HG03039 (cell line): ENCODE measurements around the gene IL32.
A peak's percentile ranks its signal among the peaks of the same experiment; 100 is the strongest.
"Not testable (repeated sequence)": the region's sequence is repeated elsewhere in the genome, so short reads cannot be mapped to it uniquely, and the experiment has no call there.

Experiments
- ATAC-seq: cut with Tn5 transposase; IDR thresholded peaks from one replicate; pipeline ENCODE4 v1.9.1; 2021; ENCODE audit warnings: mild to moderate bottlenecking, moderate library complexity; ENCODE audit not compliant: unreplicated experiment

Gene IL32

DNA sequence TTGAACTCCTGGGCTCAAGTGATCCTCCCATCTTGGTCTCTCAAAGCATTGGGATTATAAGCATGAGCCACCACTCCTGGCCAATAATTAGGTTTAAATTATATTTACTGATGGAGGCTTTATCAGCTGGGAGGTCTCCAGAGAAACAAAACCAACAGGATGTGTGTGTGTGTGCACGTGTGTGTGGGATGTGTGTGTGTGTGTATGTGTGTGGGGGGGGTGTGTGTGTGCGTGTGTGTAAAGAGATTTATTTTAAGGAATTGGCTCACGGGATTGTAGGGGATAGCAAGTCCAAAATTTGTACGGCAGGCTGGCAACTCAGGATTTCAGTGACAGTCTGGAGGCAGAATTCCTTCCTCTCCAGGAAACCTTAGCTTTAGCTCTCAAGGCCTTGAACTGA lies 14.4 kb upstream of the IL32 start:
- no peak for ATAC-seq

DNA sequence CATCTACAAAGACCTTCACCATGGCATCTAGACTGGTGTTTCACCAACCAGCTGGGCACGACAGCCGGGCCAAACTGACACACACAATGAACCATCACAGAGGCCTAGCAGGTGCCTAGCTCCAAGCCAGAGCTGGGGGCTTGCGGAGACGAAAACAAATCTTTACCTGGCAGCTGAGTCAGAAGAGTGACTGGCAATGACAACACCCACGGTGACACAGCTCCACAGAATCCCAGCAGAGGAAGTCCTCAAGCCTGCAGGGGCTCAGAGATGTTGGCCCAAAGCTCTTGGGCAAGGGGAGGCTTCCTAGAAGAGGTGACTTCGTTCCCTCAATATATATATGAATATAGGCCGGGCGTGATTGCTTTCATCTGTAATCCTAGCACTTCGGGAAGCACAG lies 13.9 kb upstream of the IL32 start:
- ATAC-seq = no peak

DNA sequence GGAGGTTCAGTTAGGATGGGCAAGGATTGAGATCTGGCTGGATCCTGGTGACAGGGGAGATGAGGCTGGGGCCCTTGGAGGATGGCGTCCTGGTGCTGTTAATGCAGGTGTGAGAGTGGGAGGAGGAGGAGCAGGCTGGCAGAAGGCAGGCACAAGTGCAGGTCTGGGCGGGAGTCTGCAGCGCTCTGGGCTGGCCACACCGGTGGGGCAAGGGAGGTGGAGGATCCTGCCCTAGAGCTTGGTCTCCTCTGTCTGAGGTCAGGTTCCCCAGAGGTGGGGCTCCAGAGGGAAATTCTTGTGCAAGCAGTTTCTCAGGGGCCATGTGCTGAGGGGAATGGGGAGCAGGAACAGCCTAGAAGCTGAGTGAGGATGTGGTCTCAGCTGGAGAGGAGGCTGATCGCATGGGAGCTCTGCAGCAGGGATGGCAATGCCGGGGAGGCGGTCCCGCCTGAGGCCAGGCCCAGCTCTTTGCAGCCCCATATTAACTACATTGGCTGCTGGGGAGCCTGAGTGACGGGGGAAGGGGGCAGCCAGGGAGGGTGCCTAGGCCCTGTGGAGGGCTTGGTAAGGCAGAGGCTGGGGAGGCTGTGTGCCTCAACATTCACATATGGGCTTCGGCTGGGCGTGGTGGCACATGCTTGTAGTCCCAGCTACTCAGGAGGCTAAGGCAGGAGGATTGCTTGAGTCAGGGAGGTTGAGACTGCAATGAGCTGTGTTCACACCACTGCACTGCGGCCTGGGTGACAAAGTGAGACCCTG lies 12.7 kb upstream of the IL32 start:
- ATAC-seq = not testable (repeated sequence)

DNA sequence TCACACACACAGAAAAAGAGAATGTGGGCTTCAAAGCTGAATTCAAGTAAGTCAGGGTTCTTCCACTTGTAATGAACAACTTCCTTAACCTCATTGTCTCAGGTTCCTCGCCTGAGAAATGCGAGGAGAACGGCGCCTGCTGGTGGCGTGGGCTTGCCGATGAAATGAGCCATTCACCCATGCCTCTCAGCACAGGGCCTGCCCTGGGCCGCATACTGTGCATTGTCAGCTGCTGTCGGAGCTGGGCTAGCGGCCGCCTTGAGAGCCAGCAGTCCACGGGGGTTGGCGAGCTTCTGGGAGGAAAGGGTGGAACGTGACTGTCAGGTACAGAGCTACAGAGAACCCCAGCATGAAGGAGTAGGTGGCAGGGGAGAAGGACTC lies 12.1 kb upstream of the IL32 start:
- ATAC-seq = not testable (repeated sequence)

- ATAC-seq = no peak
Measured at GRCh38 chr16:3054965-3055733, 10.3 kb upstream of the IL32 start.

- not testable (repeated sequence) for ATAC-seq
Measured at GRCh38 chr16:3055734-3056115, 9.7 kb upstream of the IL32 start.

DNA sequence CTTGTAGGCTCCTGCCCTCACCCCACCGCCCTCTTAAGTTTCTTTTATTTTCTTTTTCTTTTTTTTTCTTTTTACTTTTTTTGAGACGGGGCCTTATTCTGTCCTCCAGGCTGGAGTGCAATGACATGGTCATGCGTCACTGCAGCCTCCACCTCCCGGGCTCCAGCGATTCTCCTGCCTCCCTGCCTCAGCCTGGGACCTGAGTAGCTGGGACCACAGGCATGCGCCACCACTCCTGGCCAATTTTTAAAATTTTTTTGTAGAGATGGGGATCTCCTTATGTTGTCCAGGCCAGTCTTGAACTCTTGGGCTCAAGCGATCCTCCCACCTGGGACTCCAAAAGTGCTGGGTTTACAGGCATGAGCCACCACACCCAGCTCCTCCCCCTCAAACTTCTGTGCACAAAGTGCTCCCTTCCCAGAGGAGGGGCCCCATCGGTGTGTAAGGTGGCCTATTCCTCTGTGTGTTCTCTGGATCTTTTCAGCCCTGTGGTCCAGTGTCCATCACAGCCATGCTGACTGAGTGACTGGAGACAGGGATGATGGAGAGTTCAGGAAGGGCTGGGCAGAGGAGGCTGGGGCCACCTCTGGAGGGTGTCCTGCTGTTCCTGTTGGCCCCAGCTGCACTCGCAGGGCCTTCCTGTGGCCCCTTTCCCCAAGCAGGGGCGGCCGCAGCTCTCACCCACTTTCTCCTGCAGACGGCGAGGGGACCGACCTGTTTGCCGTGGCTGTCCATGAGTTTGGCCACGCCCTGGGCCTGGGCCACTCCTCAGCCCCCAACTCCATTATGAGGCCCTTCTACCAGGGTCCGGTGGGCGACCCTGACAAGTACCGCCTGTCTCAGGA lies 8.9 kb upstream of the IL32 start:
- no peak for ATAC-seq

- no peak for ATAC-seq
Measured at GRCh38 chr16:3057181-3058138, 8.0 kb upstream of the IL32 start.

- ATAC-seq = peak; percentile 23
Measured at GRCh38 chr16:3058139-3059030, 7.1 kb upstream of the IL32 start.

GRCh38 chr16:3059041-3059722 lies 6.3 kb upstream of the IL32 start:
- ATAC-seq = peak; percentile 64

DNA sequence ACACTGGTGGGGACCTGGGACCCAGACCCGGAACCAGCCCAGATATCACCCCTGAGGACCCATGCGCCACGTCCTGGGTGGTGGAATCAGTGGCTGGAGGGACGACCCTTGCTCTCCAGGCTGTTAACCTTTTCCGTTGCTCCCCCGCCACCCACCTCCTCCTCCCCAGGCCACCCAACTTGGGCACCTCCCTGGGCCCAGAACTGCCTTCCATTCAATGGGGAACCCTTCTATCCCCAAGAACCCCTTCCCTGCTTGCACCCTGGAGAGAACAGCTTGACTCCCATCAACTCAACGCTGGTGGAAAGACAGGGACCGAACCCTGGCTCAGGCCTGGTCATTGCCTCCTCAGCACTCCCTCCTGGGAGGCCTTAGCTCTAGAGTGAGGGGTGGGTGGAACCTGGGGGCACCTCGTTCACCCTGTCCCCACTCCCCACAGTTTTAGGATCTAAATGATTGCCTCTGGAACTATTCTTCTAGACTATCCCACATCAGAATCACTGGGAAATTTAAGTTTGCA lies 5.7 kb upstream of the IL32 start:
- ATAC-seq = no peak

DNA sequence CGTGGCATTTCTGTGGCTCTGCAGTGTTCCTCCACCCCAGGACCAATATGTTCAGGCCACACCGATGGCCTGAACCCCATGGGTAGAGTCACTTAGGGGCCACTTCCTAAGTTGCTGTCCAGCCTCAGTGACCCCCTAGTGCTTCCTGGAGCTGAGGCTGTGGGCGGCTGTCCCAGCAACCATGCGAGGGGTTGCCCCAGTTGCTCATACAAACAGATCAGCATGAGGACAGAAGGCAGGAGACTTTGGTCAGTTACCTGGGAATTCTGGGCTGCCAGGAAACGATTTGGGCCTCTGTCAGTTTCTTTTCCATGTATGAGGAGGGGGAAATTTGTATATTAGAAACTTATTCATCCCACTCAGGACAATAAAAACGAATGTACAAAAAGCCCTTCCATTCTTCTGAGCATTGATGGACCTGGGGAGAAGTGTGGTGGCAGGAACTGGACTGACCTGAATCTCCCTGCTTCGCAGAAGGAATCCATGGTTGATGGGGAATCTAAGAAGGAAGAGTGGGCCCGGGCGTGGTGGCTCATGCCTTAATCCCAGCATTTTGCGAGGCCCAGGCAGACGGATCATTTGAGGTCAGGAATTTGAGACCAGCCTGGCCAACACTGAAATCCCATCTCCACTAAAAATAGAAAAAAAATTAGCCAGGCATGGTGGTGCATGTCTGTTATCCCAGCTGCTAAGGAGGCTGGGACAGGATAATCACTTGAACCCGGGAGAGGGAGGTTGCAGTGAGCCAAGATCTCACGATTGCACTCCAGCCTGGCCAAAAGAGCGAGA lies 4.9 kb upstream of the IL32 start:
- ATAC-seq = no peak

DNA sequence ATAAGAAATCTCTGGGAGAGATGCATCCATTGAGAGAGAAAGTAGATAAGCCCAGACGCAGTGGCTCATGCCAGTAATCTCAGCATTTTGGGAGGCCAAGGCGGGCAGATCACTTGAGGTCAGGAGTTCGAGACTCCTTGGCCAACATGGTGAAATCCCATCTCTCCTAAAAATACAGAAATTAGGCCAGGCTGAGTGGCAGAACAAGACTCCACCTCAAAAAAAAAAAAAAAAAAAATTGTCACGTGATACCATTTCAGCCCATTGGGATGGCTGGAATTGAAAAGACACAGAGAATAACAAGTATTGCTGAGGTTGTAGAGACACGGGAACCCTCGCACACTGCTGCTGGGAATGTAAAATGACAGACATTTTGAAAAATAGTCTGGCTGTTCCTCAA lies 2.9 kb upstream of the IL32 start:
- no peak for ATAC-seq

GRCh38 chr16:3063625-3064386 lies 1.6 kb upstream of the IL32 start:
- no peak for ATAC-seq

DNA sequence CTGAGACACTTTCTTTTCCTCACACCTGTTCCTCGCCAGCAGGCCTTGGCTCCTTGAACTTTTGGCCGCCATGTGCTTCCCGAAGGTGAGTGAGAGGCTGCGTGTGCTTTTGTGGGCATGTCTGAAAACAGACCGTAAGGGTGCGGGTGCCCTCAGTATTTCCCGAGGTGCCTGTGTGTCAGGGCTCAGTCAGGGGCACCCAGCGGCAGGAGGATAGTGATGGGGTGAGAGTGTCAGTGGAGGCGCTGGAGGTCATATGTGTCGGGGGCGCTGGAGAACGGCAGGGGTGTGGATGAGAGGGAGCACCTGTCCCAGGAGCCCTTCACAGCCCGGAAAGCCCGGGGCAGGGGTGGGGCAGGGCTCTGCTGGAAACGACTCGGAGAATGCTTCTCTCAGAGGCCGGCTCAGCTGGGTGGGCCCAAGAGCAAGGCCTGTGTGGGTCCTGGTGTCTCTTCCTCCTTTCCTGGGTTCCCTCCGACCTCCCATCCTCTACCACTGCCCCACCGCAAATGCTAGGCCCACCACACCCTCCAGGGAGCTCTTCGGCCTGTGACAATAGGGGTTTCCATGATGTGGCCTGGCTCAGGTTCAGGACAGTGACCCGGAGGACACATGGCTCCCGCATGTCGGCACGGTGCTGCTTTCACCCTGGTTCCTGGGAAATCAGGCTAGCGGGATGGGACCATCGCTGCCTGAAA lies 451 bp downstream of the IL32 start:
- no peak for ATAC-seq

- ATAC-seq = no peak
Measured at GRCh38 chr16:3066440-3066748, 954 bp downstream of the IL32 start.

- ATAC-seq = no peak
Measured at GRCh38 chr16:3068487-3068886, 3.0 kb downstream of the IL32 start.
